IMR-90 (cell line): ENCODE results near the gene ACO1. TPM values are rescaled to one million over a fixed set of nuclear protein-coding genes. Genes with fewer than 3 reads are reported as not detected.

Experiments
- ATAC-seq: fragments of 200-7000 bp; cut with Tn5 transposase; 2 replicates; pipeline ENCODE4 v1.9.1; 2020; ENCODE audit warnings: low read depth, mild to moderate bottlenecking, moderate library complexity
- BruUV-seq: library from RNA; stranded (reverse); fragments of 400-500 nt; replicated peaks from 2 replicates; lab custom pipeline; 2021; lab: Mats Ljungman, UMichigan
- CTCF ChIA-PET: fragments of 300-600 bp; formaldehyde crosslinking; extraction: SDS; loops from one replicate; lab custom pipeline; 2021; ENCODE audit warnings: antibody characterized with exemption; lab: Yijun Ruan, JAX
- POLR2A ChIA-PET: fragments of 300-600 bp; sonication (Branson Sonifier 250); formaldehyde crosslinking; loops from one replicate; lab custom pipeline; 2022; ENCODE audit warnings: antibody characterized with exemption; ENCODE audit not compliant: unreplicated experiment; lab: Charles Lee
- DNase-seq: peaks from one replicate; pipeline ENCODE4 v3.0.0; 2013
- H2AFZ ChIP-seq: replicated peaks from 2 replicates; pipeline ENCODE3; 2013; ENCODE audit warnings: low read length, mild to moderate bottlenecking; ENCODE audit not compliant: poor library complexity
- H2AK5ac ChIP-seq: 2 replicates; pipeline ENCODE4 v1.6.1; 2013; ENCODE audit warnings: low read depth, low read length, inconsistent platforms
- H2AK9ac ChIP-seq: replicated peaks from 2 replicates; pipeline ENCODE3; 2013; ENCODE audit warnings: mild to moderate bottlenecking, low read depth, low read length, moderate library complexity; ENCODE audit not compliant: poor library complexity
- H2BK120ac ChIP-seq: 2 replicates; pipeline ENCODE4 v1.6.1; 2013; ENCODE audit warnings: low read depth, low read length, inconsistent platforms
- H2BK15ac ChIP-seq: 3 replicates; pipeline ENCODE4 v1.6.1; 2013; ENCODE audit warnings: low read depth, low read length, inconsistent platforms
- H2BK20ac ChIP-seq: 2 replicates; pipeline ENCODE4 v1.6.1; 2013; ENCODE audit warnings: low read depth, mild to moderate bottlenecking, inconsistent platforms, low read length, moderate library complexity
- H2BK5ac ChIP-seq: 2 replicates; pipeline ENCODE4 v1.6.1; 2013; ENCODE audit warnings: mild to moderate bottlenecking, low read depth, low read length, inconsistent platforms; ENCODE audit not compliant: poor library complexity, severe bottlenecking
- H3K14ac ChIP-seq: replicated peaks from 2 replicates; pipeline ENCODE4 v1.6.1; 2013; ENCODE audit warnings: low read depth, low read length, inconsistent platforms
- H3K18ac ChIP-seq: 2 replicates; pipeline ENCODE4 v1.6.1; 2013; ENCODE audit warnings: low read depth, low read length, control low read depth
- H3K23ac ChIP-seq: 2 replicates; pipeline ENCODE4 v1.6.1; 2013; ENCODE audit warnings: low read depth, low read length, inconsistent platforms
- H3K27ac ChIP-seq: 2 replicates; pipeline ENCODE4 v1.5.1; 2013; ENCODE audit warnings: mild to moderate bottlenecking, control low read depth, low read length; ENCODE audit not compliant: insufficient read depth
- H3K27me3 ChIP-seq: 2 replicates; pipeline ENCODE4 v1.6.1; 2013; ENCODE audit warnings: low read length; ENCODE audit not compliant: control insufficient read depth, insufficient read depth
- H3K36me3 ChIP-seq: 2 replicates; pipeline ENCODE4 v1.6.1; 2013; ENCODE audit warnings: low read length, mixed read lengths; ENCODE audit not compliant: control insufficient read depth, insufficient read depth
- H3K4ac ChIP-seq: 2 replicates; pipeline ENCODE4 v1.6.1; 2013; ENCODE audit warnings: low read depth, low read length, inconsistent platforms
- H3K4me1 ChIP-seq: 2 replicates; pipeline ENCODE4 v1.6.1; 2013; ENCODE audit warnings: low read length, mixed read lengths; ENCODE audit not compliant: control insufficient read depth, insufficient read depth
- H3K4me2 ChIP-seq: 2 replicates; pipeline ENCODE4 v1.6.1; 2013; ENCODE audit warnings: low read depth, mild to moderate bottlenecking, control low read depth, low read length, moderate library complexity
- H3K4me3 ChIP-seq: 2 replicates; pipeline ENCODE4 v1.5.1; 2013; ENCODE audit warnings: low read depth, mild to moderate bottlenecking, control low read depth, low read length, moderate library complexity; ENCODE audit not compliant: insufficient read depth
- H3K56ac ChIP-seq: 2 replicates; pipeline ENCODE4 v1.6.1; 2013; ENCODE audit warnings: low read length, inconsistent platforms; ENCODE audit not compliant: insufficient read depth; ENCODE audit errors: extremely low read depth
- H3K79me1 ChIP-seq, 2 experiments: 2 replicates each; pipeline ENCODE4 v1.6.1; 2013; ENCODE audit warnings: low read length in 2 of 2, inconsistent platforms in 1 of 2, low read depth in 1 of 2
- H3K9ac ChIP-seq: 2 replicates; pipeline ENCODE4 v1.6.1; 2013; ENCODE audit warnings: low read depth, low read length, control low read depth
- H3K9me1 ChIP-seq: 2 replicates; pipeline ENCODE4 v1.6.1; 2013; ENCODE audit warnings: low read length, inconsistent platforms; ENCODE audit not compliant: insufficient read depth
- H3K9me3 ChIP-seq: 2 replicates; pipeline ENCODE4 v1.6.1; 2013; ENCODE audit warnings: low read length; ENCODE audit not compliant: control insufficient read depth, insufficient read depth
- H4K20me1 ChIP-seq: 2 replicates; pipeline ENCODE4 v1.6.1; 2013; ENCODE audit warnings: low read length, inconsistent platforms; ENCODE audit not compliant: insufficient read depth
- H4K5ac ChIP-seq: 2 replicates; pipeline ENCODE4 v1.6.1; 2013; ENCODE audit warnings: mild to moderate bottlenecking, low read depth, low read length, control low read depth
- H4K8ac ChIP-seq, 2 experiments: 2 replicates each; pipeline ENCODE4 v1.6.1; 2013; ENCODE audit warnings: low read depth in 2 of 2, low read length in 2 of 2, control low read depth in 1 of 2, inconsistent platforms in 1 of 2
- H4K91ac ChIP-seq: 2 replicates; pipeline ENCODE4 v1.6.1; 2013; ENCODE audit warnings: low read depth, low read length, inconsistent platforms; ENCODE audit not compliant: insufficient read depth
- BHLHE40 ChIP-seq: fragments of 150-350 bp; IDR thresholded peaks from 2 replicates; pipeline ENCODE4 v1.6.1; 2016; ENCODE audit warnings: mild to moderate bottlenecking, low read depth, low read length
- CEBPB ChIP-seq: IDR thresholded peaks from 2 replicates; pipeline ENCODE4 v1.6.1; 2012; ENCODE audit warnings: low read depth, low read length, improper control_type of control experiment
- CHD1 ChIP-seq: IDR thresholded peaks from 2 replicates; pipeline ENCODE4 v1.6.1; 2012; ENCODE audit warnings: low read depth, low read length, improper control_type of control experiment
- CTCF ChIP-seq: conservative IDR thresholded peaks from 2 replicates; pipeline ENCODE4 v1.5.1; 2012; ENCODE audit warnings: mild to moderate bottlenecking, low read depth, low read length, improper control_type of control experiment
- FOS ChIP-seq: fragments of 150-350 bp; IDR thresholded peaks from 2 replicates; pipeline ENCODE4 v1.6.1; 2016; ENCODE audit warnings: low read depth, low read length
- MAFK ChIP-seq: IDR thresholded peaks from 2 replicates; pipeline ENCODE4 v1.6.1; 2012; ENCODE audit warnings: low read depth, low read length, improper control_type of control experiment
- MAZ ChIP-seq: IDR thresholded peaks from 2 replicates; pipeline ENCODE4 v1.6.1; 2012; ENCODE audit warnings: low read depth, mild to moderate bottlenecking, low read length, improper control_type of control experiment, moderate library complexity, borderline replicate concordance
- MXI1 ChIP-seq: IDR thresholded peaks from 2 replicates; pipeline ENCODE4 v1.6.1; 2012; ENCODE audit warnings: low read depth, mild to moderate bottlenecking, low read length, moderate library complexity, borderline replicate concordance
- NFE2L2 ChIP-seq: fragments of 150-350 bp; IDR thresholded peaks from 2 replicates; pipeline ENCODE4 v1.6.1; 2016; ENCODE audit warnings: low read depth, mild to moderate bottlenecking, low read length
- POLR2A ChIP-seq: IDR thresholded peaks from 2 replicates; pipeline ENCODE4 v1.6.1; 2012; ENCODE audit warnings: mild to moderate bottlenecking, low read depth, low read length
- RAD21 ChIP-seq: IDR thresholded peaks from 2 replicates; pipeline ENCODE4 v1.6.1; 2012; ENCODE audit warnings: low read length, improper control_type of control experiment
- RCOR1 ChIP-seq: IDR thresholded peaks from 2 replicates; pipeline ENCODE4 v1.6.1; 2012; ENCODE audit warnings: mild to moderate bottlenecking, low read length, improper control_type of control experiment; ENCODE audit not compliant: insufficient replicate concordance
- RFX5 ChIP-seq: IDR thresholded peaks from 2 replicates; pipeline ENCODE4 v1.8.0; 2012; ENCODE audit warnings: low read depth, mild to moderate bottlenecking, low read length, moderate library complexity
- SMC3 ChIP-seq: fragments of 150-350 bp; IDR thresholded peaks from 2 replicates; pipeline ENCODE4 v1.6.1; 2016; ENCODE audit warnings: low read depth, mild to moderate bottlenecking, antibody characterized with exemption, low read length, moderate library complexity
- WGBS, 2 experiments: methylation state at CpG; one replicate each; pipeline versions ENCODE4 v1.1.5 to v1.1.7; 2013; ENCODE audit warnings: missing lambda C conversion rate in 2 of 2; ENCODE audit not compliant: insufficient read length in 1 of 2; ENCODE audit errors: extremely low coverage in 2 of 2; 5-methylcytosine and 5-hydroxymethylcytosine counted together
- dilution Hi-C: fragments of 300-500 bp; cut with HindIII; formaldehyde crosslinking; loops from one replicate; pipeline ENCODE4 v1.14.3; 2018; ENCODE audit warnings: low sequenced_read_pairs; ENCODE audit not compliant: unreplicated experiment
- in situ Hi-C: fragments of 300-500 bp; cut with MboI; formaldehyde crosslinking; loops from 3 replicates; pipeline ENCODE4 v1.14.3; 2019; ENCODE audit warnings: low sequenced_read_pairs, inconsistent platforms, mixed read lengths
- intact Hi-C: fragments of 100-400 bp; cut with micrococcal nuclease; formaldehyde crosslinking; loops from 2 replicates; pipeline ENCODE4 v1.10.0; 2022
- polyA plus RNA-seq, 3 experiments: library from polyadenylated mRNA; depleted of rRNA; stranded (reverse); fragments of >200 nt; gene quantifications; 2 replicates each; pipeline ENCODE4 v1.2.3, GENCODE V29; 2012; ENCODE audit warnings: low replicate concordance in 1 of 3
- total RNA-seq: library from RNA; depleted of rRNA; stranded (reverse); fragments of >200 nt; gene quantifications from 2 replicates; pipeline ENCODE4 v1.2.3, GENCODE V29; 2012
- TF ChIP-seq, protein P1 (sequence below): fragments of 150-350 bp; IDR thresholded peaks from 2 replicates; pipeline ENCODE4 v1.6.1; 2016; ENCODE audit warnings: low read depth, mild to moderate bottlenecking, low read length, moderate library complexity, borderline replicate concordance
- TF ChIP-seq, protein P2 (sequence below): fragments of 150-350 bp; IDR thresholded peaks from 2 replicates; pipeline ENCODE4 v1.6.1; 2017; ENCODE audit warnings: mild to moderate bottlenecking, antibody characterized with exemption, low read length, low read depth

The ACO1 gene
- total and polyA plus RNA-seq, 2 of the 4 experiments (the other 2 are of a cell fraction) = 85.9 to 158 TPM

GRCh38 chr9:32359452-32359851, 25.0 kb upstream of the ACO1 start:
- ATAC-seq = no peak
- Histone ChIP-seq H3K9me3 (no peaks in the 10 kb centered on the region), H3K27me3 (no peaks in the 10 kb centered on the region), H4K91ac (no peak overlapping the region), H3K79me1 (no peaks in the 10 kb centered on the region), H3K9me1 (no peaks in the 10 kb centered on the region), H3K4ac (no peak overlapping the region), H4K20me1 (no peaks in the 10 kb centered on the region), H2BK20ac (no peak overlapping the region), H3K14ac (no peak overlapping the region), H3K56ac (no peak overlapping the region), H3K9ac (no peak overlapping the region), H3K4me3 (no peak overlapping the region), H3K27ac (no peak overlapping the region), H3K4me2 (no peak overlapping the region), H3K18ac (no peak overlapping the region), H2BK15ac (no peak overlapping the region), H3K23ac (no peak overlapping the region), H2AFZ (no peak overlapping the region), H2AK9ac (no peak overlapping the region), H4K8ac (no peak overlapping the region), H3K4me1 (no peaks in the 10 kb centered on the region), H2BK5ac (no peak overlapping the region), H3K36me3 (no peaks in the 10 kb centered on the region), H4K5ac (no peak overlapping the region), H2AK5ac (no peak overlapping the region), H2BK120ac (no peak overlapping the region)
- no TSS peak for BruUV-seq
- ChIA-PET POLR2A (no interaction called here), CTCF (interaction anchor here (0.7 kb wide), 1 partner anchor 20 kb away, joined by 3 read pairs; no protein-coding TSS in a partner anchor)
- no CpG with 5 or more reads among the region's 4 CpGs for WGBS, 2 experiments
- no peak for DNase-seq
- intact Hi-C loops (no loop called here), in situ Hi-C loops (no loop called here), dilution Hi-C loops (no loop called here)
- TF ChIP-seq MAFK (no peak), RAD21 (no peak), FOS (no peak), CHD1 (no peak), BHLHE40 (no peak), CTCF (no peak), MAZ (no peak), RFX5 (no peak), CEBPB (no peak), RCOR1 (no peak), POLR2A (no peak), NFE2L2 (no peak), SMC3 (no peak), MXI1 (no peak)
- TF ChIP-seq, protein P1, sequence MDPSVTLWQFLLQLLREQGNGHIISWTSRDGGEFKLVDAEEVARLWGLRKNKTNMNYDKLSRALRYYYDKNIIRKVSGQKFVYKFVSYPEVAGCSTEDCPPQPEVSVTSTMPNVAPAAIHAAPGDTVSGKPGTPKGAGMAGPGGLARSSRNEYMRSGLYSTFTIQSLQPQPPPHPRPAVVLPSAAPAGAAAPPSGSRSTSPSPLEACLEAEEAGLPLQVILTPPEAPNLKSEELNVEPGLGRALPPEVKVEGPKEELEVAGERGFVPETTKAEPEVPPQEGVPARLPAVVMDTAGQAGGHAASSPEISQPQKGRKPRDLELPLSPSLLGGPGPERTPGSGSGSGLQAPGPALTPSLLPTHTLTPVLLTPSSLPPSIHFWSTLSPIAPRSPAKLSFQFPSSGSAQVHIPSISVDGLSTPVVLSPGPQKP = no peak
- TF ChIP-seq, protein P2, sequence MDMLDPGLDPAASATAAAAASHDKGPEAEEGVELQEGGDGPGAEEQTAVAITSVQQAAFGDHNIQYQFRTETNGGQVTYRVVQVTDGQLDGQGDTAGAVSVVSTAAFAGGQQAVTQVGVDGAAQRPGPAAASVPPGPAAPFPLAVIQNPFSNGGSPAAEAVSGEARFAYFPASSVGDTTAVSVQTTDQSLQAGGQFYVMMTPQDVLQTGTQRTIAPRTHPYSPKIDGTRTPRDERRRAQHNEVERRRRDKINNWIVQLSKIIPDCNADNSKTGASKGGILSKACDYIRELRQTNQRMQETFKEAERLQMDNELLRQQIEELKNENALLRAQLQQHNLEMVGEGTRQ = no peak
